Retinal pigment epithelial cell (primary cell): Measurements from ENCODE around the gene PRL.

Source experiments
- DNase-seq: peaks from one replicate; pipeline ENCODE4 v3.0.0-alpha.2; 2010; ENCODE audit warnings: low read depth
- H3K4me3 ChIP-seq: 2 replicates; pipeline ENCODE4 v1.5.1; 2011; ENCODE audit warnings: mild to moderate bottlenecking, low read length, control low read depth, moderate library complexity
- CTCF ChIP-seq: conservative IDR thresholded peaks from 2 replicates; pipeline ENCODE4 v1.5.1; 2011; ENCODE audit warnings: low read depth, low read length, control low read depth, inconsistent platforms

The PRL gene

DNA sequence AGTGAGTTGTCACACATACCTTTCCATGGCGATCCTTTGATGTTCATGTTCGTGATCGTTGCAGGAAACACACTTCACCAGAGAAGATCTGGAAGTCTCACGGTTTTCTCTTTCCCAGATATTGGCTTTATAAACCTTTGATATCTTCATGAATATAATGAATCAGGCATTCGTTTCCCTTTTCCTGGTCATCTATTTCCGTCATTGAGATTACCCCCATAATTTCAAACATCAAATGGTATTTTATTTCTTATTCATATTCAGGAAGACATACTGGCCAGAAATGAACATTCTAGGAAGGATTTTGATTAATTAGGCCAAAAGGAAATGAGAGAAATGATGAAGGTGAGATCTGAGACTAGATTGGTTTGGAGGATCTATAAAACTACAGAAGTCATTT lies at the start of gene PRL:
TSS of gene PRL (minus strand) at position 101 of the 400 bp plus-strand sequence. CDS start at position 47, 54 bp downstream.
- H3K4me3 ChIP-seq = no peak within 1 kb of the TSS
- no peak for DNase-seq
- no peak for TF ChIP-seq CTCF

GRCh38 chr6:22343864-22344263 lies 47.0 kb upstream of the PRL start:
- H3K4me3 ChIP-seq = no peak overlapping the region
- peak; percentile 28 for TF ChIP-seq CTCF
- no peak for DNase-seq

DNA sequence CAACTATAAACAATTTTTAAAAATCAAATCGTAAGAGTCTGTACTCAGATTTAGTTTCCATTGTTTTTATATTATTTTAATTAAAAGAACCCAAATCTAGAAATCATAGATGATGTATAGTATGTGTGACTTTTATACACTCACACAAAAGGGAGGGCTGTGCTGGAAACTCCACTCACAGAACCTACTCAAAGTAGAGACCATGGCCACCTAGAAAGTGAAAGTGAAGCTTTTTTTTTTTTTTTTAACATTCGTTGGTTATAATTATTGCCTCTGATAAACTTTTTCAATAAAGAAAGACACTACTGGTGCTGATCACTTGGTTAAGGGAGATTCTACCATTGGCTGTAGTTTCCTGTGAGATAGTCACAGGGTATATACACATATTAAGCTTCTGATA lies 37.9 kb upstream of the PRL start:
- DNase-seq = no peak
- no peak for TF ChIP-seq CTCF
- H3K4me3 ChIP-seq = no peak overlapping the region

- no peak for DNase-seq
- TF ChIP-seq CTCF = no peak
- no peak overlapping the region for H3K4me3 ChIP-seq
Observed at GRCh38 chr6:22333802-22334201, 37.0 kb upstream of the PRL start.

- no peak for DNase-seq
- no peak overlapping the region for H3K4me3 ChIP-seq
- TF ChIP-seq CTCF = no peak
Observed at GRCh38 chr6:22332711-22333110, 35.9 kb upstream of the PRL start.

DNA sequence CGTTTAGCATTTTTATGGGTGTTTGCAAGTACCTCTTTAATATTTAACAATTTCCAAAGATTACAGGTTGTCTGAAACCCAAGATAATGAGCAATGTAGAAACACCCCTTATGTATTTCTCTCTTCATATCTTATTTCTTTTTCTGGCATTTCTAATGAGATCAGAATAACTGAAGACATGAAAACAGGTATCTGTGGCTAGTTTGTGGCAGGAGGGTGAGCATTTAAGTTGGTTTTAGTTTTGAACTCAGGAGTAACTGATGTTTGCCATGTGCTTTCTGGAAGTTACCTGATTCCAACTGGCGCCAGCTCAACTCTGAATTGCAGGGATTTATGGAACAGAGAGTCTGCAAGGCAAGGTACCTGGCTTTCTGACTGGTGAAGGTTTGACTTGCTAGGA lies 35.4 kb upstream of the PRL start:
- DNase-seq = no peak
- H3K4me3 ChIP-seq = no peak overlapping the region
- no peak for TF ChIP-seq CTCF

DNA sequence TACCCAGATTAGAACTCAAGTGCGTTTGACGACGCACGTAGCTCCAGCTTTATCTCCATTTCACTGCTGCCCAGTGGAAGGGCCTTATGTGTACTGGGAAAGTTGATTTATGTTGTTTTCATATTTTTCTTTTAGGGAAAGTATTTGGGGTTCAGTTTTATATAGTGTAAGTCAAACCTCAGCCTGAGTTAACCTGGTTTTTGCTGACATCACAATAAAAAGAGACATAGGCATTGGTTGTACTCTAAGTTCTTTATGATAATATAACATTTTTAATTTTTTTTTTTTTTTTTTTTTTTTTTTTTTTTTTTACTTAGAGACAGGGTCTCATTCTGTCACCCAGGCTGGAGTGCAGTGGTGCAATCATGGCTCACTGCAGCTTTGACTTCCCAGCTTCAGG lies 34.1 kb upstream of the PRL start:
- no peak overlapping the region for H3K4me3 ChIP-seq
- no peak for TF ChIP-seq CTCF
- DNase-seq = no peak
